IPS DF 4.7 (cell line): Measurements from ENCODE around the gene MYH11.
"Not testable (repeated sequence)": the region's sequence is repeated elsewhere in the genome, so short reads cannot be mapped to it uniquely, and the experiment has no call there.

Source experiments
- DNase-seq: peaks from one replicate; pipeline ENCODE4 v3.0.0-alpha.2; 2013; ENCODE audit warnings: low spot score; ENCODE audit errors: extremely low read depth

Gene MYH11

DNA sequence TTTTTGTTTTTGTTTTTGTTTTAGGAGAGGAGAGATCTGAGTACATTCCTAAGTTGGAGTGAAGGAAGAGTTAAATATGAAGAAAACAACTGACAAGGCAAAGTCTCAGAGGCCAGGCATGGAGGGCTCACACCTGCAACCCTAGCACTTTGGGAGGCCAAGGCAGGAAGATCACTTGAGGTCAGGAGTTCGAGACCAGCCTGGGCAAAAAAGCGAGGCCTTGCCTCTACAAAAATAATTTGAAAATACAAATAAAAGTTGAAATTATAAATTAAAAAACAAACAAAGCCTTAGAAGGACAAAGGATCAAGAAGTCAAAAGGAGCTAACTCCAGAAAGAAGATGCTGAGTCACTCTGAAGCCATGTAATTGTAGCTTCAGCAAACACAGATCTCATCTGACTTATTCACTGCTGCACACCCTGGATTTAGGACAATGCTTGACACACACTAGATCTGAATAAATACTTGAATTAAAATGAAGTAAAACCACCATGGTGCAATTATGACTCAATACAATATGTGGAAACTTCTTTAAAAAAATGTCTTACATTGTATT is 22.5 kb upstream of the MYH11 start:
- no peak for DNase-seq

DNA sequence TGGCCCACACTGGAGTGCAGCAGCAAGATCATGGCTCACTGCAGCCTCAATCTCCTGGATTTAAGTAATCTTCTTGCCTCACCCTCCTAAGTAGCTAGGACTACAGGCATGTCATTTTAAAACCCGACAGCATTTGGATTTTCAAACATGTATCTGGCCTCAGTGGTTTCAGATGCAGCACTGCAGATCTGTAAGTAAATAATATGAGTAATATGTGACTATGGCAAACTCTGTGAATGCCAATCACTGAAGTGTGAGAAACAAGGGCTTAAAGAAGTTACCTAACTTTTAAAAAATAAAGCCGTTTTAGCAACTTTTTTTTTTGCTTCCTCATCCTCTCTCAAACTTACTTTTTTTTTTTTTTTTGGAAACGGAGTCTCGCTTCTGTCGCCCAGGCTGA is 19.7 kb upstream of the MYH11 start:
- DNase-seq: no peak

DNA sequence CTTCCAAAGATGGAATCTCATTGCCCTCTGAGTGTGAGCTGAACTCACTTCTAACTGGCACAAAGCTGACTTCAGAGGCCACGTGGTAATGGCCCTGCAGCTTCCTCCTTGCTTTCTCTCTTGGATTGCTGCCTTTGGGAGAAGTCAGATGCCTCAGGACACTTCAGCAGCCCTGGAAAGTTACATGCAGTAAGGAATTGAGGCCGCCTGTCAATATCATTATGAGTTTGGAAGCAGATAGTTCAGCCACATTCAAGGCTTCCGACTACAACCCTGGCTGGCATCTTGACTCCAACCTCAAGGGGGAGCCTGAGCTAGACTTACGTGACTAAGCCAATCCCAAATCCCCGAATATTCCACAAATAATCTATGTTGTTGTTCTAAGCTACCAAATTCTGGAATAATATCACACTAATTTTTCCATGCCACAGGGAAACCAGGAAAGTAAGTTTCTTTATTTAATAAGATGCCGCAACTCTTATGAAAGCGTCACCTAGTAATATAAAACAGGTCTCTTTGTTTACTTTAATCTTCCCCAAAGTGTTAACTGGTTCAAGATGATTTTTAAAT is 18.0 kb upstream of the MYH11 start:
- DNase-seq: no peak

DNA sequence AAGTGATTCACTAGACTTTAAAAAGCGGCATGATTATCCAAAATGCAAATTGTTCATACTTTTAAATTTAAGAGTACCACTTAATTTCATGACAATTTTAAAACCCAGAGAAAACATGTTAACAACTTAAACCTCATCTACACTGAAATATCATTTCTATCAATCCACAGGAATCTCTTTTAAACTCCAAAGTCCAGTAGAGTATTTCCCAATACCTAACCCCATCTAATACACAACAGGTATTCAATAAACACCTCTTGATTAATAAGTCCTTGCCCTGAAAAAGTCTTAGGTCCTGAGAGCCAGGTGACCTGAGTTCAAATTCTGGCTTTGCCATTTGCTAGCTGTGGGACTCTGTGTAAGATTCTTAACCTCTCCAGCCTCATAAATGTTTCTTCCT is 16.9 kb upstream of the MYH11 start:
- no peak for DNase-seq

DNA sequence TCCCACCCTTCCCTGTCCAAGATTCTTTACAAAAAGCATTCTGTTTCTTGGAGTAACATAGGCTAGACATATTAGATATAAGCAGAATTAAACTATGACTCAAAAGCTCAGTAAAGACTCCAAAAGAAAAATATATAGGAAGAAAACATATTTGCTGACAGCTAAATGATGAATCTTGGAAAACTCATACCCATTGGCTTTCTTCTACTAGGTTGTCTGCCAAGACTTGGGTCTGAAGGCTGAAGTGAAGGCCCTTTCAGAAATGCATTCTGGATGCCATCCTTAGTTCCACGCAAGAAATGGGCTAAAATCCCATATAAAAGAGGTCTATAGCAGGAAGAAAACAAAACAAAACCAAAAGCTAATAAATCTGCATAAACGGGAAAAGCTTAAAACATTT is 16.5 kb upstream of the MYH11 start:
- DNase-seq: no peak

DNA sequence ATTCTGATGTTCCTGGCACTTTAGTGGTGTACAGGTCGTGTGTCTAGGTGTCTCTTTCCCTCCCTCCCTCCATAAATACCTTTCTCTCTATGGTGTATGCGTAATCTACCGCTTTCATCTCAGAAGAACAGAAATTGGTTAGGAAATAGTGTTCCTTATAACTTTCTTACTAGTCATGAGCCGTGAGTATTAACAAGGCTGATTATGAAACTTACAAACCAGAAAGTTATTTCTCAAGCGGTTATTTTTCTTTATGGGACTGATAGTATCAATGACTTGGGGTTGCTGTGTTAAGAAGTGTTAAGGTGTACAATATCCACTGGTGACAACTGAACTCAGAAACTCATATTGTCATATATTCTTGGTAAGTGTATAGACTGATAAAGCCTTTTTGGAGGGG is 13.2 kb upstream of the MYH11 start:
- no peak for DNase-seq

DNA sequence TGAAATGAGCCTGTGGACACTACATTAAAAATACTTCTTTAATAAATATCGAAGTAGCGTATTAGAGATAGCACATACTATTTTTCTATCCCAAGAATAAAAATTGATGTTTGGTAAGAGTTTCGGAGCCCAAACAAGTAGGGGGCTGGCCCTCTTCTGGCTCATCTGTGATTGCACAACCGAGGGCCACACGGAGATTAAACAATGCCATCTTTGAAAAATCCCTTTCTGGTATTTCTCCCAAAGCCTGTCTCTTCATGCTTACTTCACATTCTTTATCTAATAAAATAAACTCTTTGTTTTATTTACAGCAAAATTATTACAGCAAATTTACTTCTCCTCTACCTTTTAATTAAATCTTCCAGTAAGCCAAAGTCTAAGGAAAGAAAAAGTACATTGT is 9.6 kb upstream of the MYH11 start:
- no peak for DNase-seq

DNA sequence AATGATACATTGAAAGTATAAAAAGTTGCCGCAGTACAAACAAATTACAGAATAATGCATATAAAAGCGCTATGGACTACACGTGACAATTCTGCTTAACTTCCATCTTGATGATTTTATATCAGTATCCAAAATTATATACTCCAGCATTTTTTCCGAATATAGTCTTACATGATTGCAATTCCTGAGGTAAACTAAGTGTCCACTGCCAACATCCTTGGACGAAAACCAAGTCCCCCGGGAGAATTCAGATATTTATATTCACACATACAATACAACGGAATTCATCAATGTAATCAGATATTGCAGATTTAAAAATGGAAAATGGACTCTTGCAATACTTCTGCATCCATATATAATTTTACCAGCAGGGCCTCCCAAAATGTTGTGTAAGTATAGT is 8.9 kb upstream of the MYH11 start:
- DNase-seq: no peak

DNA sequence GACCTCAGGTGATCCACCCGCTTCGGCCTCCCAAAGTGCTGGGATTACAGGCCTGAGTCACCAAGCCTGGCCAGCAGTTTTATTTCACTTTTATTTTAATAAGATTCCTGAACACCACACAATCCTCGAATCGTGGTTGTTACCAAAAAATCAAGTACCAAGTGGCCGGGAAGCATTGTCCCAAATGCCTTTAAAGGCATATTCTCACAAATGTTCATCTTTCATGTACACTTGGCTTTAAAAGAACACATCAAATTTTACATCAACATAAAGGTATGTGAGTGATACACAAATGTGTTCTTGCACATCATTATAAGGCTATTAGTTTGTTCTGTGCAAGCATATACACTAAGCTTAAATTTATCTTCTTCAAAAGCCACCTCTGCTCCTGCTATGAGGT is 8.1 kb upstream of the MYH11 start:
- no peak for DNase-seq

DNA sequence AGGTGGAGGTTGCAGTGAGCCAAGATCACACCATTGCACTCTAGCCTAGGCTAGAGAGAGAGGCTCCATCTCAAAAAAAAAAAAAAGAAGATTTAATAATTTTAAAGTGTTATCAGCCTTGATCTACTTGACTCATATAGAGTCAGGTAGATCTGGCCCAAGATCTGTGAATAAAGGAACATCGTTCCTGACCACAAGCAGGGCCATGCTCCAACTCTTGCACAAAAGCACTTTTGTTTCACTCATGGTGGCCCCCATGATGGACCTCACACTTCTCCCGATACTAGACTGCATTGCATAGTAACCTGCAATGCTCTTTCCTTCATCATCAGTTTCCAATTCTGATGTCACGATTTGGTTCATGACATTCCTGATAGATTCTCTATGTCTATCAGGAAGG is 5.2 kb upstream of the MYH11 start:
- DNase-seq: no peak

DNA sequence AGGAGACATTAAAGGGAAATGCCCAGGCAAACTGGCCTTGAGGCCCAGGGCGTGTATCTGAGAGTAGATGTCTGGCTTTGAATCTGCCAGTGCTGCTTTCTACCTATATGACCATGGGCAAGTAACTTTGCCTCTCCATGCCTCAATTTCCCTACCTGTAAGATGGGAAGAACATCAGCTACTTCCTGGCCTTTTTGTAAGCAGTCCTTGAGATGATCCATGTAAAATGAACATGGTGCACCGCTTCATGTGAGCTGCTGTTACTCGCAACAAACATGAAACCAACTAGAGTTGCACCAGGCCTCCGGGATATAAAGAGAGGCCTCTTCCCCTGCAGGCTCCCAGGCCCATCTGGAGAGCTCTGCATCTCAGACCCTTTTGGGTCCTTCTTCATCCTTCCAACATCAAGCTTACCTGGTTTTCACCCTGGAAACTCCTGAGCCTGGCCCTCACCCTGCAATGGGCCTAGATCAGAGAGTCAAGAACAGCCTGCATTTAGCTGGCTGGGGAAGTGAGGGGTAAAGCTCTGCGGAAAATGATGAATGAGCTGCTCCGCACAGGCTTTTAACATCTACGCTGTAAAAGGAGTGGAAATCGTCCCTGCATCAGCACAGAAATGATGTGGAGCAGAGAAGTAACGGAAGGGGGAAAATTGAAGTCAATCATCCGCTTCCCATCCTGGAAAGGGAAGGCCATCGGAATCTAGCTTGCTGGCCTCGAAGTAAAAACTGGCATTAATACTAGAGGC is 2.3 kb upstream of the MYH11 start:
- DNase-seq: no peak

DNA sequence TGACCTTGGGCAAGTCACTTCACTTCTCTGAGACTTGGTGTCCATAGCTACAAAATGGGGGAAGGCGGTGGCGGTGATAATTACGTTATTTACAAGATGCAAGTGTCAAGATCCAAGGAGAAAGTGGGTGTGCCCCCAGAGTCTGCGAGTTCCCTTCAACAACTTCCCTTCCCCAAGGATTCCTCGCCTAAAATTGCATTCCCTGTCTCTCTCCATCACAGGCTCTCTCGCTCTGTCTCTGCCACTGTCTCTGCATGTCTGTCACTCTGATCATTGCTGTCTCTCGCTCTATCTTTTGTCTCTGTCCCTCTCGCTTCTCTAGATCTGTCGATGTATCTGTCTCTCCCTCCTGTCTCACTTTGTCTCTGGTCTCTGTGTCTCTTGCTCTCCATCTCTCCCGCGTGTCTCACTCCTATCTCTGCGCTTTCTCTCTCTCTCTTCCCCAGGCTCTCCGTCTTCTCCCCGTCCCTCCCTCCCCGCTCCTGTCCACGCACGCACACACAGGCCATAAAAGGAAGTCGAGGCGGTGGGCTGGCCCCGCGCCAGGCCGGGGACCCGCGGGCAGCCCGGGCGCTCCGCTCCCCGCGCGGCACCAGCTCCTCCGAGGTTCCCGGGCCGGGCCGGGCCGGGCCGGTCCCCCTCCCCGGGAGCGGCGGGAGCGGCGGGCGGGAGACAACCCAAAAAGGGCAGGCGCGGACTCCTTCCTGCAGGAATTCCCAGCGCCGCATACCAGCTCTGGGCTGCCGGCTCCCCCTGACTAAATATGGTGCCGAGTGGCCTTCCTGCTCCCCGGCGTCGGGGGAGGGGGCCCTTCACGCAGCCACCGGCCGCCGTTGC is 1.1 kb upstream of the MYH11 start:
- DNase-seq: no peak

DNA sequence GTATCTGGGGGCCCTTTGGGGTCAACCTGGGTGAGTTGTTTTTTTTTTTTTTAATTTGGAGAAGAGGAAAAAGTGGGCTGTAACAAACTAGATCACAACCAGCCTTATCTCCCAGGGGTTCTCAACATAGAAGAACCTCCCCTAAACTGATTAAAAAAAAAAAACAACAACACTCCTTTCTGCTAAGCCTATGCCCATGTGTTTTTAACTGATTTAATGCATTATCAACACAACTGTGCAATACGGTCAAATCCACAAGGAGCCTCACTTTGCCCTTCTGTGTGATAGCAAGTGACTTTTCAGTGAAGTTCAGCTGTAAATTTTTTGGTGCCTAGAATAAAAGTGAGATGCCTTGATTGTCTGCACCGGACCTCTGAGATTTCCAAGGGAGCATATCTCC is 646 bp downstream of the MYH11 start:
- DNase-seq: no peak

DNA sequence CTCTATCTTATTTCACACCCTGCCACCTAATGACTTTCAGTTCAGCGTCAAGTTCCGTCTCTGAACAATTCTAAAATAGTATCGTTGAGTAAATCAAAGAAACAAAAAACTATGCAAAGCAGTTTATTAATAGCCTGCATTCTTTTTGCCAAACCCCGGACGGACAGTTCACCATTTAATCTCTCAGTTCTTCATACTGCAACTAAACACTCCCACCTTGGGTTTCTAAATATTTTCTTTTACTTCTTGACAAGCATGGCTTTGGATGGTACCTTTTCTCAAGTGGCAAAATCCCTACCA is 1.2 kb downstream of the MYH11 start:
- no peak for DNase-seq

DNA sequence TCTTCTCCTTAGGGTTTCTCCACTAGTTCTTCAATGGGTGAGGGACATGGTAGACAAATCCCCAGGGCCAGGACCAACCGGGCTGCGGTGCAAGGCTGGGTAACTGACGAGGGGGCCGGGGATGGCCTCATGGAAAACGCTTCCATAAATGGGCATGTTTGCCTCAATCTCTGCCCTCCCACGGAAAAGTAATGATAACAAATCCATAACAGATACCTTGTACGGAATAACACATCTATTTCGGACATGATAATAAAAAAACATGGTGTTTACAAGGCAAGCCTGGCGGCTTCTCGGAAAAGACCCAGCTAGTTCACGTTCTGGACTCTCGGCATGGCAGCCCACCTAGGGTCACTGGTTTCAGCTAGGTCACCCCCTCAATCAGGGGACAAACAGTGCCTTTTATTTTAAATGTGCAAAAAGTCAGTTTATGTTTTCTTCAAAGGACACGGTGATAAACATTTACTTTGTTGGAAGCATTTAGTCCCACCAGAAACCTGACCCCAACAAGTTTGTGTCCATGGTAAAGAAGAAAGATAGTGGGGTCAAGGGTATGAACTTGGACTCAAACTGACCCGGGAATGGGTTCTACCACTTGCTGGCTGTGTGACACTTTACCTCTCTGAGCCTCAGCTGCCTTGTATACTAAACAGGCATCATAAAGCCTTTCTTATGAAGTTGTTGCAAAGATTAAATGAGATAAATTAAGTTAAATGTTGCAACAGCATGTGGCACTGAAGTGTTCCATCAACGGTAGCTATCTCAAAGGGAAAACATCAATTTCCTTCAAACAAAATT is 1.7 kb downstream of the MYH11 start:
- DNase-seq: no peak

DNA sequence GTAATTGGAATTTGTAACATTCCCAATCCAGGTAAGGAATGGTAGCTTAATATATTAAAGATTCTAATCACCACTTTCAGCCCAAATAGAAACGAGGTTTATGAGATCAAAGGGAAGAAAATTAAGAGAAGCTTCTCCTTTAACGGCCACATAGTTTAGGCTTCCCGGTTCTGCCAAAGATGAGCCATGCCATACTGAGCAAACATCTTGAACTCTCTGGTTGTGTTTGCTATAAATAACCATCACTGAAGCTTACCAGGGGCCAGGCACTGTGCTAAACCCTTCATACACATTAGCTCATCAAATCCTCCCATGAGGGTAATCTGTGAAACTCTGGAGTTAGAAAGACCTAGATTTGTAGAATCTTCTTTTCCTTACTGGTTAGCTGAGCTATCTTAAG is 2.8 kb downstream of the MYH11 start:
- no peak for DNase-seq

DNA sequence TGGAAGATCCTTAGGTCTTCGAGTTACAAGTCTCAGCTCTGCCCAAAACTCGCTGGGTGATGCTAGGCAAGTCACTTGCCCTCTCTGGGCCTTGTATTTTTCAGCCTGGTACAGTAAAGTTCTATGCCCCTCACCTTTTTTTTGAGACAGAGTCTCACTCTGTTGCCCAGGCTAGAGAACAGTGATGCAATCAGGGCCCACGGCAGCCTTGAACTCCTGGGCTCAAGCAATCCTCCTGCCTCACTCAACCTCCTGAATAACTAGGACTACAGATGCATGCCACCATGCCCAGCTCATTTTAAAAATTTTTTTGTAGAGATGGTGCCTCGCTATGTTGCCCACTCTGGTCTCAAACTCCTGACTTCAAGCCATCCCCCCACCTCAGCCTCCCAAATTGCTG is 3.8 kb downstream of the MYH11 start:
- DNase-seq: no peak

DNA sequence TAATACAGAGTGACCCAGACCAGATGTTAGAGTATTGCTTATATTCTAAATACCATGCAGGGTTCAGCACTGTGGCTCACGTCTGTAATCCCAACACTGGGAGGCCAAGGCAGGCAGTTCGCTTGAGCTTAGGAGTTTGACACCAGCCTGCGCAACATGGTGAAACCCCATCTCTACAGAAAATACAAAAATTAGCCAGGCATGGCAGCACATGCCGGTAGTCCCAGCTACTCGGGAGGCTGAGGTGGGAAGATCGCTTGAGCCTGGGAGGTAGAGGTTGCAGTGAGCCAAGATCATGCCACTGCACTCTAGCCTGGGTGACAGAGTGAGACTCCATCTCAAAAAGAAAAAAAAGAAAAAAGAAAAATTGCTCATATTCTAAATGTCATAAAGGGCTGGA is 6.3 kb downstream of the MYH11 start:
- DNase-seq: not testable (repeated sequence)

DNA sequence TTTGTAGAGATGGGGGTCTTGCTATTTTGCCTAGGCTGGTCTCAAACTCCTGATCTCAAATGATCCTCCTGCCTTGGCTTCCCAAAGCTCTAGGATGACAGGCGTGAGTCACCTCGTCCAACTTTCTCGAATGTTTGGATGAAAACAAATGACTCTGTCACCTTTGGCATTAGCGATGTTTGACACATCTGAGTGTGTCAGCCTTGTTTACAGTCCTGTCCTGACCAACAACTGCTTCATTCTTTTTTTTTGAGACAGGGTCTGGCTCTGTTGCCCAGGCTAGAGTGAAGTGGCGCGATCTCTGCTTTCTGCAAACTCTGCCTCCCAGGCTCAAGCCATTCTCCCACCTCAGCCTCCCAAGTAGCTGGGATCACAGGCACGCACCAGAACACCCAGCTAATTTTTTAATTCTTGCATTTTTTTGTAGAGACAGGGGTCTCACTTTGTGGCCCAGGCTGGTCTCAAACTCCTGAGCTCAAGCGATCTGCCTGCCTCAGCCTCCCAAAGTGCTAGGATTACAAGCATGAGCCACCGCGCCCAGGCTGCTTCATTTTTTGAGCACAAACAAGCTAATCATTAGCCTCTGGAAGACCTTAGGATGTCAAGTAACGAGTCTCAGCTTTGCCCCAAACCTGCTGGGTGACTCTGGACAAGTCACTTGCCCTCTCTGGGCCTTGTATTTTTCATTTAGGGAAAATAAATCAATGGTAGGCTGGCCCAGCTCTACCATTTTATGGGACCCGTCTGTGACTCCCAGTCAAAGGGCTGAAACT is 7.4 kb downstream of the MYH11 start:
- no peak for DNase-seq

DNA sequence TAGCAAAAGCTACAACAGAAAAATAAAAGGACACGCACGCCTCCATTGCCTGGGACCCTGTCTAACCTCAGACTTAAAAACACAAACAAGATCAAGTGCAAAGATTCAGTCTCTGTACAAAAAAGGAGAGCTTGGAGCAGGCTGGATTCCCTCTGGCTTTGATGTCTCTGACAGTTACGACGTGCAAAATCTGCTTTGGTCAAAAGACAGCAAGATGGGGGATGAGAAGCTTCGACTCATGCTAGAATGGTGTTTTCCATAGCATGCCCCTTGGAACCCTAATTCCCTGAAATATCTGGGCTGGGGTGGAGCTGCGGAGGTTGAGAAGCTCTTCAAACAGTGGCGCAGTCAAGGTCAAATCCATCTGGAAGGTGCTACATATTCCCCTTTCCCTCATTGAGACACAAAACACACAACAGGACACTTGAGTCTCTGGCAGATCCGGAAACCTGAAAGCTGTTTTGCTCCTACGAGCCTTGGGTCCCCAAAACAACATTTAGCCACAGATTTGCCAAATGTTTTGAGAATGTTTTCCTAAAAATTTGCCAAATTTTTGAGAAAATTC is 9.1 kb downstream of the MYH11 start:
- no peak for DNase-seq

DNA sequence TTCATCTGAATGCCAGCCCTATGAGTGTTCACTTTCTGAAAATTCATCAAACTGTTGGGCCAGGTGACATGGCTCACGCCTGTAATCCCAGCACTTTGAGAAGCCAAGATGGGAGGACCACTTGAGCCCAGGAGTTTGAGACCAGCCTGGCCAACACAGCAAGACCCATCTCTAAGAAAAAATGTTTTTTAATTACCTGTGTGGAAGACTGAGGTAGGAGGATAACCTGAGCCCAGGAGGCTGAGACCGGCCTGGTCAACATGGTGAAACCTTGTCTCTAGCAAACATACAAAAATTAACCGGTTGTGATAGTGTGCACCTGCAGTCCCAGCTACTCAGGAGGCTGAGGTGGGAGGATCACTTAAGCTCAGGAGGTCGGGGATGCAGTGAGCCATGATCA is 10.3 kb downstream of the MYH11 start:
- no peak for DNase-seq
